GM23338 (cell line): Measurements from ENCODE around the gene PPP1CA.
A peak's percentile ranks its signal among the peaks of the same experiment; 100 is the strongest.

Experiments used
- CREB1 ChIP-seq: fragments of 250-450 bp; sonication (Bioruptor Pico); IDR thresholded peaks from 2 replicates; pipeline ENCODE4 v1.5.0; 2020; ENCODE audit warnings: low read depth, mild to moderate bottlenecking, moderate library complexity
- CTCF ChIP-seq, 2 experiments: fragments of 200-600 bp in 1 of 2; sonication (generic) in 1 of 2; conservative IDR thresholded peaks; 2 replicates each; pipeline versions ENCODE4 v1.5.1 to v1.6.1; 2016 to 2017; ENCODE audit warnings: antibody characterized with exemption in 2 of 2, low read depth in 2 of 2, mild to moderate bottlenecking in 2 of 2, moderate library complexity in 1 of 2
- EZH2 ChIP-seq: fragments of 200-600 bp; sonication (generic); IDR thresholded peaks from one replicate; pipeline ENCODE4 v1.8.0; 2017; ENCODE audit warnings: antibody characterized with exemption, mild to moderate bottlenecking, low read depth; ENCODE audit not compliant: unreplicated experiment
- EZH2phosphoT487 ChIP-seq: fragments of 200-600 bp; sonication (generic); IDR thresholded peaks from one replicate; pipeline ENCODE4 v1.8.1; 2018; ENCODE audit warnings: antibody characterized with exemption; ENCODE audit not compliant: unreplicated experiment
- JUNB ChIP-seq: IDR thresholded peaks from one replicate; pipeline ENCODE4 v1.6.1; 2016; ENCODE audit warnings: antibody characterized with exemption; ENCODE audit not compliant: unreplicated experiment
- POLR2AphosphoS5 ChIP-seq: IDR thresholded peaks from 2 replicates; pipeline ENCODE4 v1.6.1; 2016; ENCODE audit warnings: antibody characterized with exemption, low read depth
- REST ChIP-seq: IDR thresholded peaks from one replicate; pipeline ENCODE4 v1.6.1; 2018; ENCODE audit warnings: antibody characterized with exemption; ENCODE audit not compliant: unreplicated experiment
- ZNF331 ChIP-seq: fragments of 250-450 bp; sonication (Bioruptor Pico); IDR thresholded peaks from 2 replicates; pipeline ENCODE4 v1.5.0; 2020; ENCODE audit warnings: low read depth, mild to moderate bottlenecking, moderate library complexity

- TF ChIP-seq REST = no peak
- no peak for TF ChIP-seq CTCF (conservative IDR thresholded peaks at IDR 0.05; ENCODE audit: low read depth in 2 of 2)
- peak; percentile 17 for TF ChIP-seq EZH2
- TF ChIP-seq JUNB = no peak
- no peak for TF ChIP-seq EZH2phosphoT487
- TF ChIP-seq POLR2AphosphoS5 = no peak
- TF ChIP-seq CREB1 (CRISPR knock-in tag) = no peak
- no peak for TF ChIP-seq ZNF331
Observed at GRCh38 chr11:67372993-67373647, 28.5 kb downstream of the PPP1CA start, which contains the start of gene CLCF1.
